ENCODE data around the gene KRT81.
A peak's percentile ranks its signal among the peaks of the same experiment; 100 is the strongest.

The KRT81 gene

GRCh38 chr12:52321418-52321817, 30.1 kb upstream of the KRT81 start:
- no peak for DNase-seq (ENCODE audit: low read depth)
- no peak overlapping the region for H3K4me3 ChIP-seq (ENCODE audit: low read depth, low read length)
- TF ChIP-seq CTCF (IDR thresholded peaks at IDR 0.05; ENCODE audit: low read depth, low read length) (no peak), MAX (IDR thresholded peaks at IDR 0.05; ENCODE audit: low read depth, low read length) (no peak), MYC (IDR thresholded peaks at IDR 0.05; ENCODE audit: low read depth, low read length) (no peak), POLR2A (IDR thresholded peaks at IDR 0.05; ENCODE audit: extremely low read depth, insufficient read length) (no peak)

- no peak within 1 kb of the TSS for H3K4me3 ChIP-seq (ENCODE audit: low read depth, low read length)
- no peak for DNase-seq (ENCODE audit: low read depth)
- no peak for TF ChIP-seq CTCF (IDR thresholded peaks at IDR 0.05; ENCODE audit: low read depth, low read length)
- TF ChIP-seq MYC (IDR thresholded peaks at IDR 0.05; ENCODE audit: low read depth, low read length), result no peak
- no peak for TF ChIP-seq MAX (IDR thresholded peaks at IDR 0.05; ENCODE audit: low read depth, low read length)
- no peak for TF ChIP-seq POLR2A (IDR thresholded peaks at IDR 0.05; ENCODE audit: extremely low read depth, insufficient read length)
Measured at GRCh38 chr12:52320784-52321400, 29.6 kb upstream of the KRT81 start, which contains the start of gene KRT83. TSS of gene KRT83 (minus strand) at chr12:52321398. CDS start at chr12:52321335, 63 bp downstream.

GRCh38 chr12:52319097-52319496, 27.8 kb upstream of the KRT81 start:
- H3K4me3 ChIP-seq (ENCODE audit: low read depth, low read length), result no peak overlapping the region
- TF ChIP-seq MYC (IDR thresholded peaks at IDR 0.05; ENCODE audit: low read depth, low read length), result no peak
- no peak for TF ChIP-seq MAX (IDR thresholded peaks at IDR 0.05; ENCODE audit: low read depth, low read length)
- TF ChIP-seq CTCF (IDR thresholded peaks at IDR 0.05; ENCODE audit: low read depth, low read length), result peak; percentile 7
- no peak for TF ChIP-seq POLR2A (IDR thresholded peaks at IDR 0.05; ENCODE audit: extremely low read depth, insufficient read length)
- peak; percentile 38 for DNase-seq (ENCODE audit: low read depth)

GRCh38 chr12:52318241-52318990, 27.1 kb upstream of the KRT81 start:
- no peak for DNase-seq (ENCODE audit: low read depth)
- no peak overlapping the region for H3K4me3 ChIP-seq (ENCODE audit: low read depth, low read length)
- TF ChIP-seq MAX (IDR thresholded peaks at IDR 0.05; ENCODE audit: low read depth, low read length) (no peak), MYC (IDR thresholded peaks at IDR 0.05; ENCODE audit: low read depth, low read length) (no peak), CTCF (IDR thresholded peaks at IDR 0.05; ENCODE audit: low read depth, low read length) (no peak), POLR2A (IDR thresholded peaks at IDR 0.05; ENCODE audit: extremely low read depth, insufficient read length) (no peak)

- no peak overlapping the region for H3K4me3 ChIP-seq (ENCODE audit: low read depth, low read length)
- no peak for TF ChIP-seq MYC (IDR thresholded peaks at IDR 0.05; ENCODE audit: low read depth, low read length)
- no peak for TF ChIP-seq MAX (IDR thresholded peaks at IDR 0.05; ENCODE audit: low read depth, low read length)
- no peak for TF ChIP-seq POLR2A (IDR thresholded peaks at IDR 0.05; ENCODE audit: extremely low read depth, insufficient read length)
- TF ChIP-seq CTCF (IDR thresholded peaks at IDR 0.05; ENCODE audit: low read depth, low read length), result no peak
- no peak for DNase-seq (ENCODE audit: low read depth)
Measured at GRCh38 chr12:52317468-52318052, 26.2 kb upstream of the KRT81 start.

Measured in NB4 (cell line).